H1 (cell line): Measurements from ENCODE around the gene AQP12A. TPM values are rescaled to one million over a fixed set of nuclear protein-coding genes. Genes with fewer than 3 reads are reported as not detected.

Experiments used
- BACH1 ChIP-seq: IDR thresholded peaks from 2 replicates; pipeline ENCODE4 v1.6.1; 2012; ENCODE audit warnings: low read length, improper control_type of control experiment
- CHD7 ChIP-seq: fragments of 300-600 bp; sonication (generic); IDR thresholded peaks from 2 replicates; pipeline ENCODE4 v1.7.1; 2012; ENCODE audit warnings: low read length, moderate library complexity, mild to moderate bottlenecking, inconsistent platforms; ENCODE audit not compliant: insufficient replicate concordance
- polyA plus RNA-seq, 7 experiments: library from polyadenylated mRNA; depleted of rRNA in 3 of 7; stranded (reverse) in 5 of 7; unstranded in 2 of 7; fragments of >200 nt in 5 of 7; fragments of 200-250 nt in 2 of 7; gene quantifications; 1 replicate in 5 of 7; 2 replicates in 1 of 7; 4 replicates in 1 of 7; pipeline versions ENCODE4 v1.2.1 to v1.2.3, GENCODE V29; 2011 to 2013; ENCODE audit warnings: missing spikeins in 2 of 7, mixed read lengths in 2 of 7
- total RNA-seq: library from RNA; stranded (reverse); fragmentation: NEBNext Ultra II Directional; extraction: Animal tissue kit (Norgen Biotek cat#: 25700); gene quantifications from 2 replicates; pipeline ENCODE4 v1.2.1, GENCODE V29; 2021

The AQP12A gene
- total and polyA plus RNA-seq, 2 of the 8 experiments (the other 6 are each of a cell fraction or from before 2014, with no cell fraction given), result not detected

- TF ChIP-seq CHD7 (no peak), BACH1 (no peak)
Observed at GRCh38 chr2:240648155-240648649, 43.5 kb upstream of the AQP12A start (continued).
